CD4-positive, alpha-beta T cell treated with Interleukin-1 beta for 1 hour (primary cell): ENCODE data around the gene RCBTB1.
A peak's percentile ranks its signal among the peaks of the same experiment; 100 is the strongest.

ENCODE experiments used
- DNase-seq, 2 donors: peaks; one replicate each; pipeline ENCODE4 v3.0.0-alpha.2; 2020 to 2022

The RCBTB1 gene

GRCh38 chr13:49553888-49554287, 31.5 kb downstream of the RCBTB1 start:
- DNase-seq, result no peak

GRCh38 chr13:49550942-49551644, 34.3 kb downstream of the RCBTB1 start:
- no peak for DNase-seq

- DNase-seq, result no peak
These were observed 36.1 kb downstream of the RCBTB1 start for GRCh38 chr13:49549289-49549688.

- no peak for DNase-seq
These were observed 38.8 kb downstream of the RCBTB1 start for GRCh38 chr13:49546561-49546960.

- DNase-seq, result no peak
These were observed 39.7 kb downstream of the RCBTB1 start for GRCh38 chr13:49545661-49546060.

- no peak for DNase-seq
These were observed 41.7 kb downstream of the RCBTB1 start for GRCh38 chr13:49543656-49544055.

- DNase-seq, result no peak
These were observed 44.8 kb downstream of the RCBTB1 start for GRCh38 chr13:49540552-49540951.

- DNase-seq, result no peak
These were observed 45.6 kb downstream of the RCBTB1 start for GRCh38 chr13:49539746-49540145.

GRCh38 chr13:49539313-49539712, 46.0 kb downstream of the RCBTB1 start:
- DNase-seq, result no peak

- DNase-seq, result no peak
These were observed 47.0 kb downstream of the RCBTB1 start for GRCh38 chr13:49538404-49538803.

- no peak for DNase-seq
These were observed 49.0 kb downstream of the RCBTB1 start for GRCh38 chr13:49536144-49536873.

- DNase-seq, result no peak
These were observed 51.6 kb downstream of the RCBTB1 start for GRCh38 chr13:49533591-49534269.

- no peak for DNase-seq
These were observed 52.3 kb downstream of the RCBTB1 start for GRCh38 chr13:49533011-49533410.

GRCh38 chr13:49532593-49532992, 52.8 kb downstream of the RCBTB1 start:
- no peak for DNase-seq

- peak; percentile 14 to 30 for DNase-seq
These were observed 54.9 kb downstream of the RCBTB1 start for GRCh38 chr13:49530457-49530856.

- DNase-seq, result no peak
These were observed 57.2 kb downstream of the RCBTB1 start for GRCh38 chr13:49528161-49528560.

GRCh38 chr13:49527123-49527522, 58.2 kb downstream of the RCBTB1 start:
- no peak for DNase-seq

GRCh38 chr13:49524740-49525501, 60.4 kb downstream of the RCBTB1 start:
- DNase-seq, result no peak

- no peak for DNase-seq
These were observed 64.1 kb downstream of the RCBTB1 start for GRCh38 chr13:49521224-49521623.

GRCh38 chr13:49517461-49517860, 67.9 kb downstream of the RCBTB1 start:
- DNase-seq, result no peak

- DNase-seq, result no peak
These were observed 68.9 kb downstream of the RCBTB1 start for GRCh38 chr13:49516467-49516866.

GRCh38 chr13:49512578-49512977, 72.8 kb downstream of the RCBTB1 start:
- no peak for DNase-seq

- DNase-seq, result no peak
These were observed 81.4 kb downstream of the RCBTB1 start for GRCh38 chr13:49503951-49504350.
